AG04449 (cell line): ENCODE data around the gene ALDH5A1.

Experiments used
- CTCF ChIA-PET: fragments of 350-600 bp; formaldehyde crosslinking; extraction: SDS; loops from one replicate; lab custom pipeline; 2021; ENCODE audit warnings: antibody characterized with exemption; lab: Yijun Ruan, JAX
- POLR2A ChIA-PET: fragments of 400-600, 350-600 bp; formaldehyde crosslinking; extraction: SDS; loops from one replicate; lab custom pipeline; 2020; ENCODE audit warnings: antibody characterized with exemption, inconsistent platforms; lab: Yijun Ruan, JAX
- DNase-seq: peaks from one replicate; pipeline ENCODE4 v3.0.0-alpha.2; 2010; ENCODE audit warnings: low read depth, low spot score
- H3K4me3 ChIP-seq: 2 replicates; pipeline ENCODE4 v1.5.1; 2011; ENCODE audit warnings: low read depth, mild to moderate bottlenecking, control low read depth, low read length
- CTCF ChIP-seq: IDR thresholded peaks from one replicate; pipeline ENCODE4 v1.5.1; 2011; ENCODE audit warnings: mild to moderate bottlenecking, moderate library complexity, low read length, control low read depth, inconsistent platforms; ENCODE audit not compliant: insufficient read depth; ENCODE audit errors: missing control alignments

The ALDH5A1 gene

GRCh38 chr6:24571361-24571760, 76.6 kb downstream of the ALDH5A1 start:
- DNase-seq, result no peak
- H3K4me3 ChIP-seq, result no peak overlapping the region
- POLR2A ChIA-PET, result no interaction called here
- no peak for TF ChIP-seq CTCF
- CTCF ChIA-PET, result interaction anchor here (2.4 kb wide), 1 partner anchor 10 kb away, joined by 18 read pairs; no protein-coding TSS in a partner anchor

GRCh38 chr6:24574809-24575208, 80.0 kb downstream of the ALDH5A1 start:
- DNase-seq, result no peak
- TF ChIP-seq CTCF, result no peak
- no peak overlapping the region for H3K4me3 ChIP-seq
- POLR2A ChIA-PET, result no interaction called here
- CTCF ChIA-PET, result interaction anchor here (1.0 kb wide), 2 partner anchors 62 to 193 kb away, joined by 3 read pairs; no protein-coding TSS in a partner anchor

- TF ChIP-seq CTCF, result no peak
- ChIA-PET POLR2A (no interaction called here), CTCF (interaction anchor here (1.2 to 2.0 kb wide), 4 partner anchors 10 to 202 kb away, joined by 3 to 6 read pairs (median 4); no protein-coding TSS in a partner anchor)
- H3K4me3 ChIP-seq, result no peak overlapping the region
- no peak for DNase-seq
These were observed 81.7 kb downstream of the ALDH5A1 start for GRCh38 chr6:24576447-24576846.

GRCh38 chr6:24581084-24581669, 86.4 kb downstream of the ALDH5A1 start:
- TF ChIP-seq CTCF, result peak; percentile 82
- POLR2A ChIA-PET, result interaction anchor here (0.5 kb wide), 1 partner anchor 139 kb away, joined by 3 read pairs; no protein-coding TSS in a partner anchor

GRCh38 chr6:24583463-24584381, 89.0 kb downstream of the ALDH5A1 start:
- peak; percentile 80 for TF ChIP-seq CTCF
- DNase-seq, result peak; percentile 9
- CTCF ChIA-PET, result interaction anchor here (0.7 to 9.3 kb wide), 27 partner anchors 9 to 1015 kb away, joined by 3 to 190 read pairs (median 4); no protein-coding TSS in a partner anchor
- POLR2A ChIA-PET, result no interaction called here
- no peak overlapping the region for H3K4me3 ChIP-seq

More at GRCh38 chr6:24581084-24581669, 86.4 kb downstream of the ALDH5A1 start:
- CTCF ChIA-PET, result interaction anchor here (0.6 to 9.3 kb wide), 42 partner anchors 9 to 1422 kb away, joined by 3 to 190 read pairs (median 5); partner anchors contain the start of genes ACOT13, C6orf62, GMNN and KIAA0319
- DNase-seq, result no peak
- H3K4me3 ChIP-seq, result no peak overlapping the region

GRCh38 chr6:24584382-24584720, 89.6 kb downstream of the ALDH5A1 start:
- TF ChIP-seq CTCF, result no peak
- ChIA-PET CTCF (interaction anchor here (0.8 to 9.3 kb wide), 21 partner anchors 8 to 273 kb away, joined by 3 to 190 read pairs (median 4); no protein-coding TSS in a partner anchor), POLR2A (no interaction called here)
- no peak for DNase-seq
- no peak overlapping the region for H3K4me3 ChIP-seq
